Measurements from ENCODE around the gene SLTM. TPM values are rescaled to one million over a fixed set of nuclear protein-coding genes. Genes with fewer than 3 reads are reported as not detected.
"Not testable (repeated sequence)": the region's sequence is repeated elsewhere in the genome, so short reads cannot be mapped to it uniquely, and the experiment has no call there.

The SLTM gene
- total and polyA plus RNA-seq, 7 experiments from 2014 or later: 56.3 to 166 (median 151) TPM

DNA sequence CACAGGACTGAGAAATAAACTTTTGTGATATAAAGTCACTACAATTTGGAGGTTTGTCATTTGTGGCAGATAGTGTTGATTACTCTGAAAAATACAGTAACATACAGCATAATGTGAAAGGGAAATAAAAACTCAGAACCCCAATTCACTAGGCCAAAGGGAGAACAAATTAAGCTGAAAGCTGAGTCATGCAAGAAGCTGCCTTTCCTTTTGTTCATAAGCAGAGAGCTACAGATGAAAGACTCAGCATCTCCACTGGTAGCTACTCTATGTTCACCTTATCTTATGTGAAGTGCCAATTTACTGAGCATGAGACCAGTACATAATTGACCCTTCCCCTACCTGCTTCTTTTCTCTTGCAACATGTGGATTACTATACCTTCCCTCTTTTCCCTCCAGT lies 19.3 kb upstream of the SLTM start:
- intact Hi-C loops (cut with micrococcal nuclease): loop anchor here in 1 of 2 donors (10.0 kb wide), 1 partner anchor 572 kb away; no protein-coding TSS in a partner anchor
- H3K27me3 ChIP-seq (ENCODE audit: control insufficient read depth in 2 of 2, insufficient read depth in 2 of 2, low read length in 2 of 2): no peaks in the 10 kb centered on the region
- H3K36me3 ChIP-seq (ENCODE audit: control insufficient read depth in 2 of 3, insufficient read depth in 3 of 3, low read length in 3 of 3): no peaks in the 10 kb centered on the region
- H3K4me1 Mint-ChIP-seq: peaks cover 0 to 18% (median 11%) of the 10 kb centered on the region in 7 donors
- peaks cover 0 to 8% (median 0%) of the 10 kb centered on the region in 5 donors for H3K27me3 Mint-ChIP-seq
- no peaks in the 10 kb centered on the region for H3K9me3 ChIP-seq (ENCODE audit: control insufficient read depth in 2 of 3, low read length in 3 of 3)
- no peaks in the 10 kb centered on the region for H3K9me3 Mint-ChIP-seq
- H3K27ac Mint-ChIP-seq: peak overlapping the region in 4 of 9 donors; percentile 13 to 43 (median 36)
- DNase-seq (no peak), ATAC-seq (no peak)
- H3K4me1 ChIP-seq (ENCODE audit: control insufficient read depth in 2 of 2, insufficient read depth in 2 of 2, low read length in 2 of 2): no peaks in the 10 kb centered on the region
- no peak overlapping the region for H3K4me3 Mint-ChIP-seq
- ChIA-PET POLR2A (no interaction called here), CTCF (interaction anchor here (0.6 to 1.8 kb wide), 2 partner anchors 148 to 576 kb away, joined by 3 to 6 read pairs; no protein-coding TSS in a partner anchor)
- no peaks in the 10 kb centered on the region for H3K36me3 Mint-ChIP-seq
- no peak overlapping the region for H3K27ac ChIP-seq (ENCODE audit: low read depth, low read length)
- no peak overlapping the region for H3K4me3 ChIP-seq (ENCODE audit: low read length)

DNA sequence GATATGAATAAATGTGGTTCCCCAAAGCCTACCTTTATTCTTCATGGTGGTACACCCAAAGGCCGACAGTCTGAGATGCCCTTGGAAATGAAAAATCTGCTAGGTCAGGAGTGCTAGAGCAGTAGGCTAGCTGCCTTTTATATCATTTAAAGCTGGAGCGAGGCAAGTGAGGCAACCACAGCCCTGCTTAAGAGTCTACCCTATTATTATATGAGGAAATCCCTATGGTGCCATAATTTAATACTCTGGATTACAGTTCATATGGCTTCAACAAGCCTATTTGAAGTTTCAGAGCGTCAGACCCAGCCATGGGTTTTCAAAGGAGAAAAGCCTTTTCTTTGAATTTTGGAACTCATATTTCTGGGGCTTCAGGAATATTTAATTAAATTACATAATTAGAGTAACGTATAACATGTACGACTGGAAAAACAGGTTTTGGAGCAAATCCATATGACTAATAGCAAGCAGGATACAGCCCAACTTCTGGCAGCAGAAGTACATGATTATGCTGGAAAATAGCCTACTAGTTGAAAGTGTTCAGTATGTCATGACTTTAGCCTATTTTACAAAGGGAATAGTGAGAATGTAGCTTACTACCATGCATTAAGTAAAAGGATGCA lies 18.0 kb upstream of the SLTM start:
- H3K27ac Mint-ChIP-seq: no peak overlapping the region
- ATAC-seq: no peak
- no peak overlapping the region for H3K4me3 Mint-ChIP-seq
- no peak overlapping the region for H3K4me3 ChIP-seq (ENCODE audit: low read length)
- H3K4me1 ChIP-seq (ENCODE audit: control insufficient read depth in 2 of 2, insufficient read depth in 2 of 2, low read length in 2 of 2): no peaks in the 10 kb centered on the region
- H3K9me3 ChIP-seq (ENCODE audit: control insufficient read depth in 2 of 3, low read length in 3 of 3): no peaks in the 10 kb centered on the region
- ChIA-PET CTCF (interaction anchor here (1.8 kb wide), 1 partner anchor 577 kb away, joined by 6 read pairs; no protein-coding TSS in a partner anchor), POLR2A (no interaction called here)
- peaks cover 0 to 8% (median 0%) of the 10 kb centered on the region in 5 donors for H3K27me3 Mint-ChIP-seq
- no peak for DNase-seq
- H3K9me3 Mint-ChIP-seq: no peaks in the 10 kb centered on the region
- intact Hi-C loops (cut with micrococcal nuclease): loop anchor here in 1 of 2 donors (10.0 kb wide), 1 partner anchor 573 kb away; no protein-coding TSS in a partner anchor
- no peaks in the 10 kb centered on the region for H3K27me3 ChIP-seq (ENCODE audit: control insufficient read depth in 2 of 2, insufficient read depth in 2 of 2, low read length in 2 of 2)
- H3K36me3 Mint-ChIP-seq: no peaks in the 10 kb centered on the region
- peaks cover 0 to 14% (median 7%) of the 10 kb centered on the region in 7 donors for H3K4me1 Mint-ChIP-seq
- H3K36me3 ChIP-seq (ENCODE audit: control insufficient read depth in 2 of 3, insufficient read depth in 3 of 3, low read length in 3 of 3): no peaks in the 10 kb centered on the region
- no peak overlapping the region for H3K27ac ChIP-seq (ENCODE audit: low read depth, low read length)

DNA sequence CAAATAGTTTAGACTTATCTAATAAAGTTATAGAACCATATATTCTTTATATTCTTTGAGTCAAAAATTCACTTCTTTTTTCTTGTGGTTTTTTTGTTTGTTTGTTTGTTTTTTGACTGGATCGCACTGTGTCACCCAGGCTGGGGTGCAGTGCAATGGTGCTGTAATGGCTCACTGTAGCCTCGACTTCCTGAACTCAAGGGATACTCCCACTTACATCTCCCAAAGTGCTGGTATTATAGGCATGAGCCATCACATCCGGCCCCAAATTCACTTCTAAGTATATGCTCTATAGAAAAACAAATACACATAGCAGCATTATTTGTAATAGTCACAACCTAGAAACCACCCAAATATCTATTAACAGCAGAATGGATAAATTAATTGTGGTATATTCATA lies 13.7 kb upstream of the SLTM start:
- Histone ChIP-seq H3K4me1 (ENCODE audit: control insufficient read depth in 2 of 2, insufficient read depth in 2 of 2, low read length in 2 of 2) (no peaks in the 10 kb centered on the region), H3K27ac (ENCODE audit: low read depth, low read length) (no peak overlapping the region), H3K36me3 (ENCODE audit: control insufficient read depth in 2 of 3, insufficient read depth in 3 of 3, low read length in 3 of 3) (no peaks in the 10 kb centered on the region), H3K27me3 (ENCODE audit: control insufficient read depth in 2 of 2, insufficient read depth in 2 of 2, low read length in 2 of 2) (no peaks in the 10 kb centered on the region), H3K4me3 (ENCODE audit: low read length) (no peak overlapping the region), H3K9me3 (ENCODE audit: control insufficient read depth in 2 of 3, low read length in 3 of 3) (no peaks in the 10 kb centered on the region)
- no peak for DNase-seq
- peaks cover 0 to 7% (median 0%) of the 10 kb centered on the region in 5 donors for H3K27me3 Mint-ChIP-seq
- intact Hi-C loops (cut with micrococcal nuclease): no loop called here
- H3K4me3 Mint-ChIP-seq: no peak overlapping the region
- H3K9me3 Mint-ChIP-seq: no peaks in the 10 kb centered on the region
- ChIA-PET CTCF (no interaction called here), POLR2A (no interaction called here)
- ATAC-seq: no peak
- H3K4me1 Mint-ChIP-seq: peaks cover 0 to 2% (median 0%) of the 10 kb centered on the region in 7 donors
- no peak overlapping the region for H3K27ac Mint-ChIP-seq
- no peaks in the 10 kb centered on the region for H3K36me3 Mint-ChIP-seq

DNA sequence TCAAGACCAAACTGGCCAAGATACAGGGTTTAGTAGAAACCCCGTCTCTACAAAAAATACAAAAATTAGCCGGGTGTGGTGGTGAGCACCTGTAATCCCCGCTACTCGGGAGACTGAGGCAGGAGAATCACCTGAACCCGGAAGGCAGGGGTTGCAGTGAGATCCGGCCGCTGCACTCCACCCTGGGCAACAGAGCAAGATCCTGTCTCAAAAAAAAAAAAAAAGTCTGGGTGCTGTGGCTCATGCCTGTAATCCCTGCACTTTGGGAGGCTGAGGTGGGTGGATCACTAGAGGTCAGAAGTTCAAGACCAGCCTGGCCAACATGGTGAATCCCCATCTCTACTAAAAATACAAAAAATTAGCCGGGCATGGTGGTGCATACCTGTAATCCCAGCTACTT lies 1.5 kb upstream of the SLTM start:
- CTCF ChIA-PET: interaction anchor here (1.3 kb wide), 1 partner anchor 20 kb away, joined by 3 read pairs; no protein-coding TSS in a partner anchor

DNA sequence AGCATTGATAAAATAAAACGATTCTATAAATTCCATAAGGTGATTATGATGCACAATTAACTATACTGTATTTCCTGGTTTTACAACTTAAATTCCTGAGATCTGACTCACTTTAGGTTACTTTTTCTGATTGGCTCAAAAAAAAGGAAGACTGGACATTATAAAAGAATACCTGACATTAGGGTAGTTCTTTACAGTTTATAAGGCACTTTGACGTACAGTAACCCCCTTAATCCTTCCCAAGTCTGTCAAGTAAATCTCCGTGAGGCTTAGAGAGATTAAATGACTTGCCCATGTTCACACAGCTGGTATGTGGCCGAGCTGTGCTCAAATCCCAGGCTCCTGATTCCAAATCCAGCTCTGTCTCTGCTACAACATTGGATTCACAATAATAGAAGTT lies 1.0 kb upstream of the SLTM start:
- Mint-ChIP-seq H3K27ac (peak overlapping the region; percentile 98 to 100 (median 99)), H3K4me3 (peak overlapping the region in 8 of 10 donors; percentile 91 to 99 (median 98)), H3K9me3 (peaks cover 0 to 4% (median 0%) of the 10 kb centered on the region in 11 donors), H3K4me1 (peaks cover 14 to 34% (median 27%) of the 10 kb centered on the region in 7 donors), H3K27me3 (peaks cover 0 to 6% (median 0%) of the 10 kb centered on the region in 5 donors), H3K36me3 (peaks cover 0 to 9% (median 0%) of the 10 kb centered on the region in 5 donors)
- Histone ChIP-seq H3K9me3 (ENCODE audit: control insufficient read depth in 2 of 3, low read length in 3 of 3) (no peaks in the 10 kb centered on the region), H3K4me3 (ENCODE audit: low read length) (peak overlapping the region; percentile 91), H3K27me3 (ENCODE audit: control insufficient read depth in 2 of 2, insufficient read depth in 2 of 2, low read length in 2 of 2) (no peaks in the 10 kb centered on the region), H3K27ac (ENCODE audit: low read depth, low read length) (peak overlapping the region; percentile 93), H3K36me3 (ENCODE audit: control insufficient read depth in 2 of 3, insufficient read depth in 3 of 3, low read length in 3 of 3) (peaks cover 0 to 7% (median 0%) of the 10 kb centered on the region in 3 experiments), H3K4me1 (ENCODE audit: control insufficient read depth in 2 of 2, insufficient read depth in 2 of 2, low read length in 2 of 2) (peaks cover 19 to 21% of the 10 kb centered on the region in 2 donors)
- ChIA-PET CTCF (interaction anchor here (1.3 kb wide), 1 partner anchor 20 kb away, joined by 3 read pairs; no protein-coding TSS in a partner anchor), POLR2A (interaction anchor here (0.7 to 1.2 kb wide), 4 partner anchors 20 to 476 kb away, joined by 3 read pairs; no protein-coding TSS in a partner anchor)
- ATAC-seq (no peak), DNase-seq (no peak)
- intact Hi-C loops (cut with micrococcal nuclease): loop anchor here (1.0 to 10.0 kb wide), 3 partner anchors 23 to 1230 kb away; partner anchors contain the start of gene POLR2M (in 1 of the 2)

More for the DNA sequence above, 1.5 kb upstream of the SLTM start:
- not testable (repeated sequence) for DNase-seq; H3K36me3 ChIP-seq (ENCODE audit: control insufficient read depth in 2 of 3, insufficient read depth in 3 of 3, low read length in 3 of 3); H3K27me3 ChIP-seq (ENCODE audit: control insufficient read depth in 2 of 2, insufficient read depth in 2 of 2, low read length in 2 of 2); H3K27me3 Mint-ChIP-seq; H3K36me3 Mint-ChIP-seq; H3K9me3 ChIP-seq (ENCODE audit: control insufficient read depth in 2 of 3, low read length in 3 of 3); H3K4me3 ChIP-seq (ENCODE audit: low read length); ATAC-seq; H3K9me3 Mint-ChIP-seq
- Histone ChIP-seq H3K27ac (ENCODE audit: low read depth, low read length) (peak overlapping the region; percentile 93), H3K4me1 (ENCODE audit: control insufficient read depth in 2 of 2, insufficient read depth in 2 of 2, low read length in 2 of 2) (peaks cover 19 to 21% of the 10 kb centered on the region in 2 donors)
- intact Hi-C loops (cut with micrococcal nuclease): loop anchor here (1.0 to 10.0 kb wide), 3 partner anchors 22 to 1230 kb away; partner anchors contain the start of gene POLR2M (in 1 of the 2)
- H3K27ac Mint-ChIP-seq: peak overlapping the region; percentile 98 to 100 (median 99)
- H3K4me1 Mint-ChIP-seq: peaks cover 14 to 34% (median 27%) of the 10 kb centered on the region in 7 donors
- peak overlapping the region in 8 of 10 donors; percentile 3 to 98 (median 93) for H3K4me3 Mint-ChIP-seq
- POLR2A ChIA-PET: interaction anchor here (1.0 kb wide), 1 partner anchor 53 kb away, joined by 3 read pairs; no protein-coding TSS in a partner anchor

DNA sequence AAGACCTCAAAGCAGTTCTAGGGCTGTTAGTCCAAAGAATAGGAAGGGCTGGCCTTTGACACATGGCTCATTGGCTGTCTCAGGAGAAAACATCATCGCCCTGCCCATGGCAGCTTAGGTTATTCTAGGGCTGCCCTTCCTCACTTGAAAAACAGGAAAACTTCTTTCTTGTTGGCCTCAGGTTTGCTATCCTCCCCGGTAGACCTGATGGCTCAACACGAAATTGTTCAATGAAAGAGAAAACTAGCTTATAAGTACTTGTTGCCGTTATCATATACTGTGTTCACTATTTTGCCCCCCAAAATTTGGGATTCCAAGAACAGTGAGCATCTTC lies 602 bp upstream of the SLTM start:
- Mint-ChIP-seq H3K27ac (peak overlapping the region; percentile 98 to 100 (median 99)), H3K27me3 (peaks cover 0 to 4% (median 0%) of the 10 kb centered on the region in 5 donors), H3K4me1 (peaks cover 14 to 34% (median 27%) of the 10 kb centered on the region in 7 donors), H3K36me3 (peaks cover 0 to 9% (median 0%) of the 10 kb centered on the region in 5 donors), H3K4me3 (peak overlapping the region; percentile 91 to 100 (median 98)), H3K9me3 (peaks cover 0 to 4% (median 0%) of the 10 kb centered on the region in 11 donors)
- H3K4me1 ChIP-seq (ENCODE audit: control insufficient read depth in 2 of 2, insufficient read depth in 2 of 2, low read length in 2 of 2): peaks cover 19 to 21% of the 10 kb centered on the region in 2 donors
- H3K27ac ChIP-seq (ENCODE audit: low read depth, low read length): peak overlapping the region; percentile 93
- DNase-seq: no peak
- intact Hi-C loops (cut with micrococcal nuclease): loop anchor here (1.0 to 10.0 kb wide), 3 partner anchors 23 to 1229 kb away; partner anchors contain the start of gene POLR2M (in 1 of the 2)
- POLR2A ChIA-PET: interaction anchor here (0.7 to 1.2 kb wide), 4 partner anchors 20 to 476 kb away, joined by 3 read pairs; no protein-coding TSS in a partner anchor
- no peaks in the 10 kb centered on the region for H3K27me3 ChIP-seq (ENCODE audit: control insufficient read depth in 2 of 2, insufficient read depth in 2 of 2, low read length in 2 of 2)
- peak overlapping the region; percentile 91 for H3K4me3 ChIP-seq (ENCODE audit: low read length)
- ATAC-seq: no peak
- peaks cover 0 to 9% (median 0%) of the 10 kb centered on the region in 3 experiments for H3K36me3 ChIP-seq (ENCODE audit: control insufficient read depth in 2 of 3, insufficient read depth in 3 of 3, low read length in 3 of 3)
- no peaks in the 10 kb centered on the region for H3K9me3 ChIP-seq (ENCODE audit: control insufficient read depth in 2 of 3, low read length in 3 of 3)
- CTCF ChIA-PET: interaction anchor here (1.3 kb wide), 1 partner anchor 21 kb away, joined by 3 read pairs; no protein-coding TSS in a partner anchor
